EL (cell line): ENCODE measurements around the gene NRBF2.
"Not testable (repeated sequence)": the region's sequence is repeated elsewhere in the genome, so short reads cannot be mapped to it uniquely, and the experiment has no call there.

Experiments used
- DNase-seq: peaks from one replicate; pipeline ENCODE4 v3.0.0-alpha.2; 2016

NRBF2 gene

GRCh38 chr10:63133056-63133820, at the start of gene NRBF2:
Gene NRBF2 (plus strand): TSS chr10:63133328. CDS start chr10:63133471, 143 bp downstream.
- peak; percentile 98 for DNase-seq

GRCh38 chr10:63083406-63083805, 49.7 kb upstream of the NRBF2 start:
- DNase-seq, result not testable (repeated sequence)

- peak; percentile 66 for DNase-seq
Observed at GRCh38 chr10:63083904-63084689, 49.0 kb upstream of the NRBF2 start.

GRCh38 chr10:63084690-63085382, 48.3 kb upstream of the NRBF2 start:
- DNase-seq, result no peak

GRCh38 chr10:63093227-63093626, 39.9 kb upstream of the NRBF2 start:
- no peak for DNase-seq

- DNase-seq, result no peak
Observed at GRCh38 chr10:63094405-63094804, 38.7 kb upstream of the NRBF2 start.

GRCh38 chr10:63094881-63095280, 38.2 kb upstream of the NRBF2 start:
- DNase-seq, result no peak

GRCh38 chr10:63099734-63100133, 33.4 kb upstream of the NRBF2 start:
- DNase-seq, result no peak

- DNase-seq, result not testable (repeated sequence)
Observed at GRCh38 chr10:63101091-63101490, 32.0 kb upstream of the NRBF2 start.

- not testable (repeated sequence) for DNase-seq
Observed at GRCh38 chr10:63102279-63102883, 30.7 kb upstream of the NRBF2 start.

GRCh38 chr10:63103178-63103577, 29.9 kb upstream of the NRBF2 start:
- DNase-seq, result not testable (repeated sequence)

- no peak for DNase-seq
Observed at GRCh38 chr10:63103971-63104409, 29.1 kb upstream of the NRBF2 start.

GRCh38 chr10:63105225-63106110, 27.7 kb upstream of the NRBF2 start:
- DNase-seq, result peak; percentile 62

- DNase-seq, result peak; percentile 79
Observed at GRCh38 chr10:63106111-63106755, 26.9 kb upstream of the NRBF2 start.

GRCh38 chr10:63107943-63108437, 25.1 kb upstream of the NRBF2 start:
- no peak for DNase-seq

- no peak for DNase-seq
Observed at GRCh38 chr10:63110940-63111339, 22.2 kb upstream of the NRBF2 start.

GRCh38 chr10:63114031-63114814, 18.9 kb upstream of the NRBF2 start:
- peak; percentile 72 for DNase-seq

- DNase-seq, result peak; percentile 57
Observed at GRCh38 chr10:63115732-63116383, 17.3 kb upstream of the NRBF2 start.

- DNase-seq, result no peak
Observed at GRCh38 chr10:63116452-63117072, 16.6 kb upstream of the NRBF2 start.
